HG03460 (cell line): ENCODE results near the gene SRPK2.
A peak's percentile ranks its signal among the peaks of the same experiment; 100 is the strongest.
"Not testable (repeated sequence)": the region's sequence is repeated elsewhere in the genome, so short reads cannot be mapped to it uniquely, and the experiment has no call there.

ENCODE experiments used
- ATAC-seq: cut with Tn5 transposase; IDR thresholded peaks from one replicate; pipeline ENCODE4 v1.9.1; 2021; ENCODE audit not compliant: unreplicated experiment

SRPK2 gene

DNA sequence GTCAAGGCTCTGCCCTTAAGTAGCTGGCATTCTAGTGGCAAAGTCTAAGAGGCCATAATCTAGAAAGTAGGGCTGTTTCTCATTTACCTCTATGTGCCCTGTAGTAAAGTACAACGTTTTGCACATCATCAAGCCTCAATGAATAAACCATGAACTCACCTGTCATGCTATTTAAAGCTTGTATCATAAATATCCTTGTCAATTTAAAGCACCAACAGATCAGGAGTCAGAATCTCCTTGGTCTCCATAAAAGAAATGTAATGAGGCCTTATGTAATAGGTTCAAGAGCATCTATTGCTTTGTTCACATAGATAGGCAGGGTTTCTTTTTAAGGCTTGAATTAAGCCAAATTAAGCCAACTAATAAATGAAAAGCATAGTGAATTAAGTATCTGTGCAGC, 192.8 kb downstream of the SRPK2 start:
- no peak for ATAC-seq

GRCh38 chr7:105194959-105195358, 193.8 kb downstream of the SRPK2 start:
- not testable (repeated sequence) for ATAC-seq

- ATAC-seq, result no peak
These were observed 197.4 kb downstream of the SRPK2 start for GRCh38 chr7:105191331-105191730.

DNA sequence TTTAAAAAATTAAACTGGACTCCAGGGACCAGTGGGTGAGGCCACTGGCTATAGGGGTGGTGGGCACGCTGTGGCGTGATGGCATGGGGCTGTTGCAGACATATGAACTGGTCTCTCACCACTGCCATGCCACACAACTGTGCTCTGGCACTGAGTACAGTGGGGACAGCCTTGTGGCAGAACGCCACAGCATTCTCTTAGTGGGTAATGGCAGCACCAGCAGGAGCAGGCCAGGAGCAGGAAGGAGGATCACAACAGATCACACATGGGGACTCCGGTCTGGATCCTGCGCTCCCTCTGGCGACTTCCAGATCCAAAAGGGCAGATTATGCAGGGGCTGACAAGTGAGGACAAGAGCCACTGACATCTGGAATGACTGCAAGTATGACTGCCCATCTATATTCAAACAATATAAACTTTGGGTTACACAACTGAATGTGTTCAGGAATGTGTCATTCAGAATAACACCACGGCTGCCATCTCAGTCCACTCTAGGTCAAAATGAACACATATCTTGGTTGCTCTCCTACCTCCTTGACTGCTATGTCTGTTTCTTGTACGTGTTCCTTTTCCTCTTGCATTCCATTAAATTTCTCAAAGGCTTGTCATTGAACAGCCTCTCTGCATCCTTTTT, 198.7 kb downstream of the SRPK2 start:
- no peak for ATAC-seq

DNA sequence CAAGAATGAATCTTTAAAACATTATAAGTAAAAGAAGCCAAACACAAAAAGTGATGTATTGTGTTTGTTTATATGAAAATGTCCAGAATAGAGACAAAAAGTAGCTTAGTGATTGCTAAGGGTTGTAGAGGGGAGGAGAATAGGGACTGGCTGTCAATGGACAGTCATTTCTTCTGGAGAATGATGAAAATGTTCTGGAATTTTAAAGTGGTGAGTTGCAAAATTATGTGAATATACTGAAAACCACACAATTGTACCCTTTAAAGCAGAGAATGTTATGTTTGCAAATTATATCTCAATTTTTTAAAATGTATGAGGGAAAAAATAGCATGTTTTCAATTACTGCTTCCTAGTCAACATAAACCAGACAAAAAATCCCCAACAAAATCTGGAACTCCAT, 200.5 kb downstream of the SRPK2 start:
- no peak for ATAC-seq

DNA sequence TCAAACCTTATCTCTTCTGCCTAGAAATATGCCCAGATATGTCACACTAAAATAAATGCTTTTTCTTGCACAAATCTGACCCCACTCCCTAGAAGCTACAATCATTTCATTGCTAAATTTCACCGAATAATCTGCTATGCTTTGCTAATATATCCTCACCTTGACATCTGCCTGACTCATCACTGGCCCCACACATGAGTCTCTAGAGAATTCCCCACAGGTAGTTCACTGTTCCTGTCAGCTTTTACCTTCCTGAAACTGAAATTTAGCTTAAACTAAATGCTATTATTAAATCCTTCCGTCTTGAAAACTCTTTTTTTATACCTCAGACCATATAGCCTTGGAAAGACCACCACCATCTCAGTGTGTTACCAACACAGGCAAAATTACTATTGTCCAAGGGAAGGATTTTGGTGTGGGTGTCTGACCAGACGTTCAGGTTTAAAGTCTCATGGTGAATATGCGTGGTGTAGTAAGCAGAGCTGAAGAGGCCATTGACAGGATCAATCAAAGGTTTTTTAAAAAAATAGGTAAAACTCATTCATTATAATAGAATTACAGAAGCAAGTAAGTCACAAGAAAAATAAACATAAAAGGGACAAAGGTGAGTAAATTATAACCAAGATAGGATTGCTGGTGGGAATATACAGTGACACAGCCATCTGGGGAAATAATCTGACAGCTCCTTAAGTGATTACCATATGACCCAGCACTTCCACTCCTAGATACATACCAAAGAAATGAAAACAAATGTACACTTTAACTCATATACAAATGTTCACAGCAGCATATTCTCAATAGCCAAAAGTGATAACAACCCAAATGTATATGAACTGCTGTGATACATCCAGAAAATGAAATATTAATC, 201.2 kb downstream of the SRPK2 start:
- ATAC-seq, result no peak

GRCh38 chr7:105185290-105186010, 203.3 kb downstream of the SRPK2 start:
- no peak for ATAC-seq

- ATAC-seq, result no peak
These were observed 208.7 kb downstream of the SRPK2 start for GRCh38 chr7:105180002-105180401.

DNA sequence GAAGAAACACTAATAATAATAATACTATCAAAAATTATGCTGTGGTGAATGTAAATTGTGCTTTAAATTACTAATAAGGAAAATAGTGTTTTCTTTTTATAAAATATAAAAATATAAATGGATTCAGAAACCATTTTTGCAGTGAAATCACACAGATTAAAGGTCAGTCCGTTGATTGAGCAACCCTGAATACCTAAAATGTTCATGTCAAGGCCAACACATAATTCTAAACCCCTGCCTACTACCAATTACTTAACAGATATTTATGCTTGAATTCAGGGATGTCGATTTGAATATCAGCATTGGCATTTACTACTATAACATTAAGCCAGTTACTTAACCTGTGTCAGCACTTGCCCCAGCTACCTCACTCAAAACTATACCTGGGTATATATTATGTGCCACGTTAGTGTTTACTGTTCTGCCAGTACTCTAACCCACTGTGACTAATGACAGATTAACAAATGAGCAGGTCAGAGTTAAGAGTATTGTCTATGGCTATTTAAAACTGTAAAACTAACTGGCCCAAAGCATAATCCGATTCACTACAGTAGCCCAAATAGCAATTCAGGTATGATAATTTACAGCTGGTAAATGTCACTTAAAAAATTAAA, 209.7 kb downstream of the SRPK2 start:
- no peak for ATAC-seq

DNA sequence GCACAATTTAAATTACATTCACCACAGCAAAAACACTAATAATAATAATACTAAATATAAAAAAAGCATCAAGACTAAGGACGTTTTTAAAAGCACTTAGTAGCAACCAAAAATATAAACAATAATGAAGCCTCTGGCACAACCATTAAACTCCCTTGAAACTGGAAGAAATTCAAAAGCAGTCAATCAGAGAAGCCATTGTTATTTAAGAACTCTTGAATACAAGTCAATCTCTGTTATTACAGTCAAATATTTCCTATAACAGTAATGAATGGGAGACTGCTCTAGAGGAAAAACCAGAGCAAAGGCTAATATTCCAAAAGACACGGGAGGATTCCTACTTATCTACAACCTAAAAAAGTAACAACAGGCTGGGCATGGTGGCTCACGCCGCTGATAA, 210.5 kb downstream of the SRPK2 start:
- no peak for ATAC-seq

GRCh38 chr7:105177026-105177425, 211.7 kb downstream of the SRPK2 start:
- ATAC-seq, result no peak

DNA sequence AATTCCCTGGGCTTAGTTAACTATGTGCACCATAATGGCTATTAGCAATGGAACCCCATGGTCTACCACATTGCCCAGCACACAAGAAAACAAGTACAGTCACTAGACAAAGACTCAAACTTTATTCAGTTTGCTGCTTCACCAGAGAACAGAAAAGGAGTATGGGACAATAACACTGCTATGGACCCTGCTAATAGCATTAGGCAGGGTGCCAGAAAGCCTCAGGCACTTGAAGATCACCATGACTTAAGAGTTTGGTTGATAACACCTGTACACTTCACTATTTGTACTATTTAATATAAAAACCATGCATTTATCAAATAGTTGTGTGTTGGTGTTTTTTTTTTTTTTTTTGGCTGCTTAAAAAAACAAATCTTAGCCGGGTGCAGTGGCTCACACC, 215.1 kb downstream of the SRPK2 start:
- no peak for ATAC-seq

GRCh38 chr7:105164751-105165150, 224.0 kb downstream of the SRPK2 start:
- ATAC-seq, result no peak

DNA sequence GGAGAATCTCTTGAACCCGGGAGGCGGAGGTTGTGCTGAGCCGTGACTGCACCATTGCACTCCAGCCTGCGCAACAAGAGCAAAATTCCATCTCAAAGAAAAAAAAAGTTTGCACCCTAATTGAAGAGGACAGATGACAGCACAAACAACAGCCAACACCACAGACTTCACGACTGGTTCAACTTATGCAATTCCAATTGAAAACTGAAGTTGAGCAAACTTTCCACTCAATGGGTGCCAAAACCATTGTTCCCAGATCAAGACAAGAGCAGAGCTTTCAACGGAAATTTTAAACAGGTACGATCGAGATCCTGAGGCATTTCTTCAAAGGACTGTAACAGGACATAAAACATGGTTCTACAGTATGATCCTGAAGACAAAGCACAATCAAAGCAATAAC, 225.0 kb downstream of the SRPK2 start:
- ATAC-seq, result no peak

DNA sequence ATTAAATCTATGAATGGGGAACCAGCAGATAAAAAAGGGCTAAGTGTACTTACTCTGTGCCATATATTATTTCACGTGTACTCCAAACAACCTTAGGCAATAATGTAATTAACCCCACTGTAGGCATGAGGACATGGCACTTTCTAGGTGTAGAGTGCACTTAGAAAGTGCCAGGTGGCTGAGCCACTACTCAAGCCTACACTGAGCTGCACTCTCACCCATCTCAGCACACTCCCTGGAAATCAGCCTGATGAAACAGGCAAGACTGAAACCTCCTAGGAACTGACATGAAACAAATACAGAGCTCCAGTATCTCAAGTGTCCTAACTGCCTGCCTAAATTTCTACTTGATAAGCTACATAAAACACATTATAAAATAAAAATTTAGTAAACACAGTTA, 227.4 kb downstream of the SRPK2 start:
- ATAC-seq, result no peak

GRCh38 chr7:105157278-105157677, 231.4 kb downstream of the SRPK2 start:
- peak; percentile 72 for ATAC-seq

- no peak for ATAC-seq
These were observed 232.0 kb downstream of the SRPK2 start for GRCh38 chr7:105156731-105157130.

DNA sequence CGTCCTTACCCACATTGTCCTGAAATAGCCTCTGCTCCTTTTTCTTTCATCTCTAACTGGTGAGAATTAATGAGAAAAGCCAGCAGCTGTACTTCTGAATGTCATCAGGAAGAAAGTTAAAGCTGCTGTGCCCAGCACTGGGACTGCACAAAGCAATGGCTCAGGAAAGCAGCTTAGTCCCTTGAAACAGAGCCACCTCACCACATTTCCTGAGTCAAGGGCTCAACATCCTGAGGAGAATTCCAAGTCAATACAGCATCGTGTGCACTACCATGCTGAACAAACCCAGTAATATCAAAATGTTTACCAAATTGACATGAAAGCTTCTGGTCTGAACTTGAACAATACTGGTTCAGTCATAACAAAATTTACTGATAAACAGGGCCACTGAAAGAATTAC, 234.6 kb downstream of the SRPK2 start:
- ATAC-seq, result no peak

- ATAC-seq, result no peak
These were observed 235.2 kb downstream of the SRPK2 start for GRCh38 chr7:105153531-105153930.

GRCh38 chr7:105151152-105151551, 237.6 kb downstream of the SRPK2 start:
- no peak for ATAC-seq

DNA sequence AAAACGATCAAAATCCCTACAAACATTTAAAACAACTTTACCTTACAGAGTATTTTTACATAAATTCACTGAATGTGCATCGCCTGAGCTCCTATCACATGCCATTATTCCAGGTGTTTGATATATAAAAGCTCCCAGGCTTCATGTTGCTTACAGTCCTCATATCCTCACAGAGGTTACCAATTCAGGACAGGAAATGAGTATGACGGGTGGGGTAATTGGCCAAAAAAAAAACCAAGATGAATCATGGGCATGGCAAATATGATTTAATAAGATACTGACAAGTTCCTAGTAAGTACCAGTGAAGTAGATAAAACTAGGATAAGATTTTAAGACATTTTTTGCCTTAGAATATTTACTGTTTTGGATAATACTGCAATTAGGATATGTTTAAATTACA, 238.9 kb downstream of the SRPK2 start:
- no peak for ATAC-seq
